ENCODE measurements around the gene UPK2. TPM values are rescaled to one million over a fixed set of nuclear protein-coding genes. Genes with fewer than 3 reads are reported as not detected.

The UPK2 gene
- total and polyA plus RNA-seq, 2 of the 13 experiments (the other 11 are each of a cell fraction or from before 2014, with no cell fraction given): not detected

DNA sequence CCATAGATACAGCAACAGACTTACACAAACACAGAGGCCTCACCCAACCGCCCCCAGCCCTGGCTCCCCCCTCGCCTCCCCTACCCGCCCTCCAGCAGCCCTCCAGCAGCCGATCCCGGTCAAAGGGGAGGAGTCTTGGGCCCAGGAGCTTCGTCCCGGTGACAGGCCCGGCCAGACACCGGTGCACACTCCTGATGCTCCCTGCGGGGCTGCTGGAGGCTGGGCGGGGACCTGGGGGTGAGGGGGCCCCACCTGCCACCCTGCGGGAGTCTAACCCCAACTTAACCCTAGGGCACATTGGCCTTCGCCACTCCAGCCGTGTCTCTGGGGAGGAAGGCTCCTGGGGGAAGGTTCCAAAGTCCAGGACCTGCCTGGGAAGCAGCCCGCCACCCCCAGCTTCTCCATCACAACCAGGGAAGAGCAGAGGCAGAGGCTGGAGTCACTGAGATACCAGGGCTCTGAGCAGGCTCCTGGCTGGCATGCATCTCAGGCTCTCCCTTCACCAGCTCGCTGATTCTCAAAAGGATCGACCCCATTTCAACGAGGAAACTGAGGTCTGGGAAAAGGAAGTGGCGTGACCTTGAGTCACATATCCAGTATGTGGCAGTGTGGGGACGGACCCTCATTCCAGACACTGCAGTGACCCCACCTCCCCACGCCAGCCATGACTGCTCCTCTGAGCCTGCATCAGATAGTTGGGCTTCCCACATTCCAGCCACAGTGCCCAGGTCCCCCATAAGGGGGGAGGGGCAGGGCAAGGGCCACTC lies 44.8 kb upstream of the UPK2 start (continued):
- peak; percentile 89 for TF ChIP-seq RXRA (CRISPR knock-in tag; IDR thresholded peaks at IDR 0.05)
- TF ChIP-seq ZNF563 (CRISPR knock-in tag; IDR thresholded peaks at IDR 0.05): 0 out of 2 replicates have a peak, but pooled peaks have one; percentile 27
- no peak for TF ChIP-seq XBP1 (CRISPR knock-in tag; IDR thresholded peaks at IDR 0.05)
- 0 out of 2 replicates have a peak, but pooled peaks have one; percentile 79 for TF ChIP-seq NCOA1 (CRISPR knock-in tag; IDR thresholded peaks at IDR 0.05)
- TF ChIP-seq MLLT10 (CRISPR knock-in tag; IDR thresholded peaks at IDR 0.05): no peak
- no peak for TF ChIP-seq ZBTB42 (CRISPR knock-in tag; IDR thresholded peaks at IDR 0.05)
- no peak for TF ChIP-seq ZNF234 (CRISPR knock-in tag; conservative IDR thresholded peaks at IDR 0.05)
- no peak for TF ChIP-seq ATRX (CRISPR knock-in tag; IDR thresholded peaks at IDR 0.05; ENCODE audit: borderline replicate concordance)
- TF ChIP-seq ZFX (CRISPR knock-in tag; IDR thresholded peaks at IDR 0.05; ENCODE audit: low read depth): peak; percentile 32; the same call in 1 of the 2 replicates
- 0 out of 2 replicates have a peak, but pooled peaks have one; percentile 46 for TF ChIP-seq ZFP91 (CRISPR knock-in tag; IDR thresholded peaks at IDR 0.05; ENCODE audit: borderline replicate concordance)
- TF ChIP-seq NCOA2 (CRISPR knock-in tag; IDR thresholded peaks at IDR 0.05): 0 out of 2 replicates have a peak, but pooled peaks have one; percentile 51
- 0 out of 4 replicates have a peak, but pooled peaks of 1 of the 2 experiments have one; percentile 29 for TF ChIP-seq EP300 (IDR thresholded peaks at IDR 0.05; ENCODE audit: low read depth in 2 of 2, low read length in 2 of 2)
- TF ChIP-seq EP300 (CRISPR knock-in tag; IDR thresholded peaks at IDR 0.05; ENCODE audit: borderline replicate concordance): peak; percentile 55; the same call in 1 of the 2 replicates
- TF ChIP-seq NBN (conservative IDR thresholded peaks at IDR 0.05): no peak
- TF ChIP-seq ZNF746 (CRISPR knock-in tag; IDR thresholded peaks at IDR 0.05): peak; percentile 30; the same call in 1 of the 2 replicates
- TF ChIP-seq ZNF431 (CRISPR knock-in tag; IDR thresholded peaks at IDR 0.05; ENCODE audit: borderline replicate concordance, low read depth): 0 out of 2 replicates have a peak, but pooled peaks have one; percentile 84
- no peak for TF ChIP-seq SPEN (CRISPR knock-in tag; IDR thresholded peaks at IDR 0.05; ENCODE audit: low read depth)
- TF ChIP-seq SYNCRIP (IDR thresholded peaks at IDR 0.05; ENCODE audit: insufficient read depth, low read depth, low read length): no peak
- TF ChIP-seq HNF4A (CRISPR knock-in tag; IDR thresholded peaks at IDR 0.05): peak; percentile 92
- peak; percentile 58 for TF ChIP-seq FOSL2 (CRISPR knock-in tag; IDR thresholded peaks at IDR 0.05)
- 0 out of 2 replicates have a peak, but pooled peaks have one; percentile 63 for TF ChIP-seq ZNF296 (CRISPR knock-in tag; conservative IDR thresholded peaks at IDR 0.05)
- TF ChIP-seq HOXA5 (CRISPR knock-in tag; IDR thresholded peaks at IDR 0.05): 0 out of 2 replicates have a peak, but pooled peaks have one; percentile 27
- TF ChIP-seq ZHX2 (IDR thresholded peaks at IDR 0.05; ENCODE audit: low read depth): no peak
- TF ChIP-seq ZHX2 (CRISPR knock-in tag; IDR thresholded peaks at IDR 0.05; ENCODE audit: borderline replicate concordance): no peak

Data from HepG2 (cell line).